LNCAP (cell line): ENCODE measurements around the gene DUSP22.

Experiments used
- CTCF ChIP-seq: fragments of 450-650 bp; IDR thresholded peaks from 2 replicates; pipeline ENCODE4 v1.5.1; 2017; ENCODE audit warnings: mild to moderate bottlenecking

Gene DUSP22

GRCh38 chr6:311679-312220 lies 19.5 kb downstream of the DUSP22 start:
- TF ChIP-seq CTCF, result no peak

GRCh38 chr6:313087-313486 lies 20.8 kb downstream of the DUSP22 start:
- TF ChIP-seq CTCF, result no peak

- no peak for TF ChIP-seq CTCF
Observed at GRCh38 chr6:313917-314316, 21.6 kb downstream of the DUSP22 start.

- no peak for TF ChIP-seq CTCF
Observed at GRCh38 chr6:314377-314776, 22.1 kb downstream of the DUSP22 start.

GRCh38 chr6:315226-315625 lies 22.9 kb downstream of the DUSP22 start:
- TF ChIP-seq CTCF, result no peak

GRCh38 chr6:315921-316752 lies 23.9 kb downstream of the DUSP22 start:
- no peak for TF ChIP-seq CTCF

- no peak for TF ChIP-seq CTCF
Observed at GRCh38 chr6:316753-317038, 24.4 kb downstream of the DUSP22 start.
